Activated naive CD8-positive, alpha-beta T cell treated with anti-CD3 and anti-CD28 coated beads for 36 hours (primary cell): ENCODE measurements around the gene HIF3A. TPM values are rescaled to one million over a fixed set of nuclear protein-coding genes. Genes with fewer than 3 reads are reported as not detected.
"Not testable (repeated sequence)": the region's sequence is repeated elsewhere in the genome, so short reads cannot be mapped to it uniquely, and the experiment has no call there.

Experiments
- DNase-seq: peaks from one replicate; pipeline ENCODE4 v3.0.0; 2021
- H3K27ac Mint-ChIP-seq: one replicate; pipeline ENCODE4 v1.8.0; 2022; ENCODE audit warnings: mild to moderate bottlenecking, moderate library complexity, mixed read lengths
- H3K27me3 Mint-ChIP-seq: one replicate; pipeline ENCODE4 v1.8.0; 2022; ENCODE audit warnings: mild to moderate bottlenecking, mixed read lengths
- H3K36me3 Mint-ChIP-seq: one replicate; pipeline ENCODE4 v1.8.0; 2021; ENCODE audit warnings: mild to moderate bottlenecking, mixed read lengths
- H3K4me1 Mint-ChIP-seq: one replicate; pipeline ENCODE4 v1.8.0; 2021; ENCODE audit warnings: mixed read lengths
- H3K4me3 Mint-ChIP-seq: one replicate; pipeline ENCODE4 v1.8.0; 2022; ENCODE audit warnings: mild to moderate bottlenecking, moderate library complexity, mixed read lengths
- H3K9me3 Mint-ChIP-seq: one replicate; pipeline ENCODE4 v1.8.0; 2022; ENCODE audit warnings: mixed read lengths
- total RNA-seq, 2 experiments: library from RNA; stranded (reverse); gene quantifications; one replicate each; pipeline ENCODE4 v1.2.3, GENCODE V29; 2021

The HIF3A gene
- total RNA-seq, 2 experiments from 2014 or later: not detected

- no peaks in the 10 kb centered on the region for H3K36me3 Mint-ChIP-seq
- no peak overlapping the region for H3K27ac Mint-ChIP-seq
- peaks cover 1% of the 10 kb centered on the region for H3K27me3 Mint-ChIP-seq
- peaks cover 7% of the 10 kb centered on the region for H3K9me3 Mint-ChIP-seq
- no peaks in the 10 kb centered on the region for H3K4me1 Mint-ChIP-seq
- H3K4me3 Mint-ChIP-seq: no peak overlapping the region
- DNase-seq: peak; percentile 4
These were observed 7.0 kb downstream of the HIF3A start for GRCh38 chr19:46303691-46304397.

GRCh38 chr19:46306501-46306900 lies 9.7 kb downstream of the HIF3A start:
- Mint-ChIP-seq H3K4me1 (no peaks in the 10 kb centered on the region), H3K4me3 (no peak overlapping the region), H3K36me3 (no peaks in the 10 kb centered on the region), H3K9me3 (peaks cover 7% of the 10 kb centered on the region), H3K27ac (no peak overlapping the region), H3K27me3 (no peaks in the 10 kb centered on the region)
- DNase-seq: no peak

- no peaks in the 10 kb centered on the region for H3K27me3 Mint-ChIP-seq
- H3K9me3 Mint-ChIP-seq: peaks cover 7% of the 10 kb centered on the region
- no peak for DNase-seq
- no peaks in the 10 kb centered on the region for H3K4me1 Mint-ChIP-seq
- H3K4me3 Mint-ChIP-seq: no peak overlapping the region
- no peak overlapping the region for H3K27ac Mint-ChIP-seq
- H3K36me3 Mint-ChIP-seq: no peaks in the 10 kb centered on the region
These were observed 11.7 kb downstream of the HIF3A start for GRCh38 chr19:46308510-46308909.

DNA sequence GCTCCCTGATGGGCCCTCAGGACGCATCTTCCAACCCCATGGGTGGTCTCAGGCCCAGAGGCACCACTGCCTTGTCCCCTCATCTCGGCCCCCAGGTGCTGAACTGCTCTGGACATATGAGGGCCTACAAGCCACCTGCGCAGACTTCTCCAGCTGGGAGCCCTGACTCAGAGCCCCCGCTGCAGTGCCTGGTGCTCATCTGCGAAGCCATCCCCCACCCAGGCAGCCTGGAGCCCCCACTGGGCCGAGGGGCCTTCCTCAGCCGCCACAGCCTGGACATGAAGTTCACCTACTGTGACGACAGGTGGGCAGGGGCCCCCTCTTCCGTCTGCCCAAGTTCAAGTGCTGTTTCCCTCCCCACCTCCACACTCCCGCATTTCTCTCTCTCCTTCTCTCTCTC lies 12.2 kb downstream of the HIF3A start:
- no peaks in the 10 kb centered on the region for H3K36me3 Mint-ChIP-seq
- no peak overlapping the region for H3K4me3 Mint-ChIP-seq
- no peaks in the 10 kb centered on the region for H3K4me1 Mint-ChIP-seq
- H3K27me3 Mint-ChIP-seq: no peaks in the 10 kb centered on the region
- peaks cover 7% of the 10 kb centered on the region for H3K9me3 Mint-ChIP-seq
- no peak overlapping the region for H3K27ac Mint-ChIP-seq
- DNase-seq: no peak

DNA sequence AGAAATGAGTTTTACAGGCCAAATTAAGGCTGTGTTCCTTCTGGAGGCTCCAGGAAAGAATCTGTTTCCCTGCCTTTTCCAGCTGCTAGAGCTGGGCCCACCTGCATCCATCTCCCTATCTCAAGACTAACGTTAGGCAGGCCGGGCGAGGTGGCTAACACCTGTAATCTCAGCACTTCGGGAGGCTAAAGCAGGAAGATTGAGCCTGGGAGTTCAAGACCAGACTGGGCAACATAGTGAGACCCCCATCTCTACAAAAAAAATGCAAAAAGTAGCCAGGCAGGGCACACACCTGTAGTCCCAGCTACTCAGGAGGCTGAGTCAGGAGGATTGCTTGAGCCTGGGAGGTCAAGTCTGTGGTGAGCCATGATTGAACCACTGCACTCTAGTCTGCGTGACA lies 14.6 kb downstream of the HIF3A start:
- no peak for DNase-seq
- no peak overlapping the region for H3K27ac Mint-ChIP-seq
- peaks cover 4% of the 10 kb centered on the region for H3K9me3 Mint-ChIP-seq
- H3K4me3 Mint-ChIP-seq: no peak overlapping the region
- no peaks in the 10 kb centered on the region for H3K27me3 Mint-ChIP-seq
- H3K4me1 Mint-ChIP-seq: no peaks in the 10 kb centered on the region
- H3K36me3 Mint-ChIP-seq: no peaks in the 10 kb centered on the region

- H3K4me1 Mint-ChIP-seq, H3K4me3 Mint-ChIP-seq, H3K27me3 Mint-ChIP-seq, H3K36me3 Mint-ChIP-seq, H3K9me3 Mint-ChIP-seq, H3K27ac Mint-ChIP-seq, DNase-seq: not testable (repeated sequence)
These were observed 17.0 kb downstream of the HIF3A start for GRCh38 chr19:46313540-46314469.

- Mint-ChIP-seq H3K9me3 (no peaks in the 10 kb centered on the region), H3K36me3 (no peaks in the 10 kb centered on the region), H3K4me3 (no peak overlapping the region), H3K27ac (no peak overlapping the region), H3K4me1 (no peaks in the 10 kb centered on the region), H3K27me3 (no peaks in the 10 kb centered on the region)
- DNase-seq: no peak
These were observed 20.5 kb downstream of the HIF3A start for GRCh38 chr19:46317339-46317738.

GRCh38 chr19:46319613-46320012 lies 22.8 kb downstream of the HIF3A start:
- no peaks in the 10 kb centered on the region for H3K4me1 Mint-ChIP-seq
- no peaks in the 10 kb centered on the region for H3K27me3 Mint-ChIP-seq
- H3K4me3 Mint-ChIP-seq: no peak overlapping the region
- no peak for DNase-seq
- H3K36me3 Mint-ChIP-seq: no peaks in the 10 kb centered on the region
- no peaks in the 10 kb centered on the region for H3K9me3 Mint-ChIP-seq
- H3K27ac Mint-ChIP-seq: no peak overlapping the region

GRCh38 chr19:46320559-46320958 lies 23.7 kb downstream of the HIF3A start:
- no peak for DNase-seq
- Mint-ChIP-seq H3K36me3 (no peaks in the 10 kb centered on the region), H3K4me1 (no peaks in the 10 kb centered on the region), H3K27ac (peak overlapping the region; percentile 4), H3K4me3 (no peak overlapping the region), H3K9me3 (no peaks in the 10 kb centered on the region), H3K27me3 (no peaks in the 10 kb centered on the region)

GRCh38 chr19:46321653-46322052 lies 24.8 kb downstream of the HIF3A start:
- H3K9me3 Mint-ChIP-seq: peaks cover 7% of the 10 kb centered on the region
- no peak overlapping the region for H3K27ac Mint-ChIP-seq
- H3K27me3 Mint-ChIP-seq: no peaks in the 10 kb centered on the region
- H3K4me3 Mint-ChIP-seq: no peak overlapping the region
- no peaks in the 10 kb centered on the region for H3K36me3 Mint-ChIP-seq
- no peaks in the 10 kb centered on the region for H3K4me1 Mint-ChIP-seq
- DNase-seq: no peak

- H3K27me3 Mint-ChIP-seq, DNase-seq, H3K4me3 Mint-ChIP-seq, H3K4me1 Mint-ChIP-seq, H3K27ac Mint-ChIP-seq, H3K36me3 Mint-ChIP-seq: not testable (repeated sequence)
- H3K9me3 Mint-ChIP-seq: peaks cover 16% of the 10 kb centered on the region
These were observed 26.4 kb downstream of the HIF3A start for GRCh38 chr19:46323227-46323626.

DNA sequence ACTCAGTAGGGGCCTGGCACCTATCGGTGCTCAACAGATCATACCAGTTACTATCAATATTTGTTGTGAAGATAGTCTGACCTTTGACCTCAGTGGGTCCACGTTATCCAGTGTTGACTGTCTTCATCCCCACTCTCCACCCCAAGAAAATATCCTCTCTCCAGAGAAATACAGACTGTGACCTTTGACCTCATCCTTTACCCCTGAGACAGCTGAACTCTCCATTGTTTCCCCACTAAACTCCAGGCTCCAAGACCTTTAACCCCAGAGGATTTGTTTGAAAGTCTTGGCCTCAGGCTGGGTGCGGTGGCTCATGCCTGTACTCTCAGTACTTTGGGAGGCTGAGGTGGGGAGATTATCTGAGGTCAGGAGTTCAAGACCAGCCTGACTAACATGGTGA lies 27.4 kb downstream of the HIF3A start:
- no peak for DNase-seq
- Mint-ChIP-seq H3K27me3 (no peaks in the 10 kb centered on the region), H3K4me1 (no peaks in the 10 kb centered on the region), H3K27ac (no peak overlapping the region), H3K36me3 (no peaks in the 10 kb centered on the region), H3K4me3 (no peak overlapping the region), H3K9me3 (peaks cover 23% of the 10 kb centered on the region)

DNA sequence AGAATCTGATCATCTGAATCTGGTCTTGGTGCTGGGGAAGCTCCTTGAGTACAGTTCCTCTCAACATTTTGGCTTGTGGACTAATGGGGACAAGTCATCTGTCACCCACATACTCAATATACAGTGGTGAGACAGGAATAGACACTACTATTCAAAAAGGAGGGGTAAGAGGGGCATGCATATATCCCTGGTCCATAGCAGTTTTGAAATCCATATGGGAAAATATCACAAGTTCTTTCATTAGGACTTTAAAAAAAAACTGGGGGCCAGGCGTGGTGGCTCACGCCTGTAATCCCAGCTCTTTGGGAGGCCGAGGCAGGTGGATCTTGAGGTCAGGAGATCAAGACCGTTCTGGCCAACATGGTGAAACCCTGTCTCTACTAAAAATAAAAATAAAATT lies 29.8 kb downstream of the HIF3A start:
- Mint-ChIP-seq H3K36me3 (no peaks in the 10 kb centered on the region), H3K27ac (no peak overlapping the region), H3K4me3 (no peak overlapping the region), H3K4me1 (no peaks in the 10 kb centered on the region), H3K27me3 (peaks cover 4% of the 10 kb centered on the region), H3K9me3 (peaks cover 30% of the 10 kb centered on the region)
- DNase-seq: no peak

DNA sequence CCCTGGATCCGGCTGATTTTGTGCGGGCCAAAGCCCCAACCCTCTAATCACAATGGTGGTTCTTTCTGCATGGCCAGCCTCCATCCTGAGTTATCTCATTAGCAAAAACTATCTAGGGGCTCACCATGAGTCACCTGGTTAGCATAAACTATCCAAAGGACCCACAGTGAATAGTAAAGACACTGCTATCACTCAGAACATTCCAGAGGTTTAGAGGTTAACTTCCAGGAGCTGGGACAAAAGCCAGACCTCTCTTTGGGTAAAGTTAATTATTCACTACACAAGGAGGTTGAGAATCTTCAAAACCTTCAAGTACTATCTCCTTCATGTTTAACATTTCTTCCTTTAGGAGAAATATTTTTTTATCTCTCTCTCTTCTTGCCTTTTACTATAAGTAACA lies 31.2 kb downstream of the HIF3A start:
- Mint-ChIP-seq H3K4me1 (no peaks in the 10 kb centered on the region), H3K36me3 (no peaks in the 10 kb centered on the region), H3K9me3 (peaks cover 30% of the 10 kb centered on the region), H3K4me3 (no peak overlapping the region), H3K27ac (no peak overlapping the region), H3K27me3 (peaks cover 4% of the 10 kb centered on the region)
- DNase-seq: no peak

DNA sequence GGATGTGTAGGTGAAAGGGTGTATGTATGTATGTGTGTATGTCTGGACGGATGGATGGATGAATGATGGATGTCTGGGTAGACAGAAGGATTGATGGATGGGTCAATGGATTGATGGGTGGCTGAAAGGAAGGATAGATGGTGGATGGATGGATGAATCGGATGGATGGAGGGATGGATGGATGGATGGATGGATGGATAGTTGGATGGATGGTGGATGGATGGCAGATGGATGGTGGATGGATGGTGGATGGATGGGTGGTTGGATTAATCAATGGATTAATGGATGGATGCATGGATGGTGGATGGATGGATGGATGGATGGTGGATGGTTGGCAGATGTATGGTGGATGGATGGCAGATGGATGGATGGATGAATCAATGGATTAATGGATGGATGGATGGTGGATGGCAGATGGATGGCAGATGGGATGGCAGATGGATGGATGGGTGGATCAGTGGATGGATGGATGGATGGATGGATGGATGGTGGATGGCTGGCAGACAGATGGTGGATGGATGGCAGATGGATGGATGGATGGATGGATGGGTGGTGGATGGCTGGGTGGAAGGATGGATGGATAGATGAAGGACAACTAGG lies 33.6 kb downstream of the HIF3A start:
- DNase-seq: no peak
- Mint-ChIP-seq H3K27me3 (peaks cover 4% of the 10 kb centered on the region), H3K4me1 (no peaks in the 10 kb centered on the region), H3K9me3 (peaks cover 30% of the 10 kb centered on the region), H3K27ac (no peak overlapping the region), H3K4me3 (no peak overlapping the region), H3K36me3 (no peaks in the 10 kb centered on the region)
